NCI-H1694 (cell line): ENCODE data around the gene MPST.

Experiments used
- DNase-seq: peaks from one replicate; lab custom pipeline; 2025; lab: John Stamatoyannopoulos, UW

MPST gene

DNA sequence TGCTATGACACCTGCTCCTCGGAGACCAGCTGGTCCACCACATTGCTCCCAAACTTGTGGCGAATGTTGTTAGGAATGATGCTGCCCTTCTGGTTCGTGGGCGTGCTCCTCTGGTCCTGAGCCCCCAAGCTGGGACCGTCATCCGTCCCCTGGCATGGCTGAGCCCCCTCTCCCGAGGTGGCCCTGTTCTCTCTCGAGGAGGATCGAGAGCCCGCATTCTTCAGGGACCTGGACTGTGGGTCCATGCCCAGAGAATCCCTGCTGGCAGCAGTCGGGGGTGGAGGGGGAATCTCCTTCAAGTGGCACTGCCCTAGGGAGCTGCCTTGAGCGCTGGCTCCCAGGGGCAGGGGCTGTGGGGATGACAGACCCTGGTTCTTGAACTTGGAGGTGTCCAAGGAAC, 17.7 kb upstream of the MPST start:
- DNase-seq, result no peak

DNA sequence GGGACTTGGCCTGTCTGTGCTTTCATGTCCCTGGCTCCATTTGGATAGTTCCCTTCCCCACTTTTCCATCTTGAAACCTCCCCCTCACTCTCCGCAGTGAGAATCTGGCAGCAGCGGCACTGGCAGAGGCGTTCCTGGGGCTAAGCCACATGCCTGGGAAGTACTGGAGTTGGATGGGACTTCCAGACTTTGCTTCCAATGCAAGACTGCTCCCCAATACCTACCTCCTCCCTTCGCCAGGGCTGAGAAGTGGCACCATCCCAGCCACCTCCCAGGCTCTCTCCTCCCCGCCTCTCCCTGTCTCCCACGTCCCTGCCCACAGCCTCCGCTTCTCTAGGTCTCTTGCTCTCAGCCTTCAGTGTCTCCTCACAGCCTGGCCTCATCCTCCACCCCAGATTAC, 16.9 kb upstream of the MPST start:
- DNase-seq, result no peak

DNA sequence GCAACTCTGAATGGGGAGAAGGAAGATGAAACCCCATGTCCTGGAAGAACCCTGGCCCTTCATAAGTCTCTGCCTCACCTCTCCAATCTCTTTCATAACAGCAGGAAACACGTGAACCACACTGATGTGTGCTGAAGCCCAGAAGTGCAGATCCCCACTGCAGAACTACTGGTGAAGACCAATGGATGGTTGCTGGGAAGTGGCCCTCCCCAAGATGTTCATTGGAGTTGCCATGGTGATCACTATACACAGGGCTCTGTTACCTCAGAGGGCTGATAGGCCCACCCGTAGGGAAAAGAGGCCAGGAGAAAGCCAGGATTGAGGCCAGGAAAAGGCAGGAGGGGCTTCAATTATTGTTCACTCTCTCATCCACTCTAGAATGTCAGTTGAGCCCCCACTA, 11.9 kb upstream of the MPST start:
- no peak for DNase-seq

DNA sequence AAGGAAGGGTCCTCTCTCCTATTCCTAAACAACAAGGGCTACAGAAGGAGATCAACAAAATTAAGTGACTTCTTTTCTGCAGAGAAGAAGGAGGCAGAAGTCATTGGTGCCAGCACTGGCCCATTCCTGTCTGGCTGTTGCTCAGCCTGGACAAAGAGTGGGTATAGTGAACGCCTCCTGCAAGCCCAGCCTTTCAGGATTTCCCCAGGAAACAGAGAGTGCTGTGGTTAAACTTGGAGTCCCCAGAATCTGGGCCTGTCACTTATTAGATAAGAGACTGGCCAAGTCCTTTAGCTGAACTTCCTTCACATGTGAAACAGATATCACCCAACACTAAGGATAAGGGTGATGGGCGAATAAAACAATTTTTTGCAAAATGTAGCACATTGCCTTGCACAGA, 11.2 kb upstream of the MPST start:
- DNase-seq, result no peak

DNA sequence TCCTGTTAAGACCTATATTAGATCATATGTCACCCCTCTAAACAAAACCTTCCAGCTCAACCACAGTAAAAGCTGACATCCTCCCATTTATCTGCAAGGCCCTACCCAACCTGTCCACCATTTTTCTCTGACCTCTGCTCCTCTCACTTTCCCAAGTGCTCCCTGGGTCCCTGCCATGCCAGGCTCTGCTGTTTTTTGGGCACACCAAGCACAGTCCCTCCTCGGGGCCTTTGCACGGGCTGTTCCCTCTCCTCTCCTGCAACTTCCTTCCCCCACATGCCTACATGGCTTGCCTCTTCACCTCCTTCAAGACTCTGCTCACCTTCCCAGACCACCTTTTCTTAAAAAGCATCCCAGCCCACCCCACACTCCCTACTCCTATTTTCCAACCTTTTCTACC, 10.1 kb upstream of the MPST start:
- no peak for DNase-seq

DNA sequence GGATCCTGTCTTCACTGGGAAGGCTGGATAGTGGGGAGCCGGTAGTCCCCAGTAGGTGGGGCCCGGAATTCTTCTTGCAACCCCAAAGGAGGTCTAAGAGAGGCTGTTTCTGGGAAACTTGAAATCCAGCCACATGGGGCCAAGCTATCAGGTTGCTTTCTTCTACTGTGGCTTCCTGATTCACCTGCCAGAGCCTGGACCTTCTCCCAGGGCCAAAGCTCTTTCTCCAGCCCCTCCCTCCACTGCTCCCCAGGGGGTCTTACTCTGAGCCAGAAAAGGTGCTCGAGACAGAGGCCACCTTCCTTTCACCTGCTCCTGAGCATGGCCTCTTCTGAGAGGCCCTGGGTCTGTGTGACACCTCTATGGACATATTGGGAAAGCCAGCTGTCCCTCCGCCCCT, 9.4 kb upstream of the MPST start:
- DNase-seq, result no peak

DNA sequence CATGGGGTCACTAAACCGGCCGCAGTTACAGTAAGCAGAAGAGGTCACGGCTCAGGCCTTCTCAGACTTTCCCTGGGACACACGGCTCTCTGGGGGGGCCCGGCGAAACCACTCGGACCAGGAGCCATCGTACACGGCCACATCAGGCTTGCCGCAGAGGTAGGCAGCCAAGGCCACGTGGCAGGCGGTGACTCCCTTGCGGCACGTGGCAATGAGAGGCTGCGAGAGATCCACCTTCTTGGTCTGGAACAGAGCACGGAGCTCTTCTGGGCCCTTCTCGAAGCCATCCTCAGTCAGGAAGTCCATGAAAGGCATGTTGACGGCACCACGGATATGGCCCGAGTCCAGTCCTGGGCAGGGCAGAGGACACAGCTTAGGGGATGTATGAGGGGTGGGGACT, 8.6 kb upstream of the MPST start:
- DNase-seq, result no peak

DNA sequence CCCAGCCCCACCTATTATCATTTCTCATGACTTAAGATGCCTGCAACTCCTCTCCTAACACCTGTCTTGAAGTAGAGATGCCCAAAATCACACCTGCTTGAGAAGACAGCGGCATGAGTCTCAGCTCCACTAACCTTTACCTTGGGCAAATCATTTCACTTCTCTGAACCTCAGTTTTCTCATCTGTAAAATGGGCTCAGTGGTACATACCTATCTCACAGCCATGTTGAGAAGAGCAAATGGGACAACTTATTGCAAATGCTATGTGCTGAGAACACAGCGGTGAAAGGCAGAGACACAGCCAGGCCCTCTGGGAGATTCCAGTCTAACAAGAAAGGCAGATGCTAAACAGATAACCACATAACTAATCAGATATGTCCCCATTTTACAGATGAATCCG, 8.1 kb upstream of the MPST start:
- no peak for DNase-seq

DNA sequence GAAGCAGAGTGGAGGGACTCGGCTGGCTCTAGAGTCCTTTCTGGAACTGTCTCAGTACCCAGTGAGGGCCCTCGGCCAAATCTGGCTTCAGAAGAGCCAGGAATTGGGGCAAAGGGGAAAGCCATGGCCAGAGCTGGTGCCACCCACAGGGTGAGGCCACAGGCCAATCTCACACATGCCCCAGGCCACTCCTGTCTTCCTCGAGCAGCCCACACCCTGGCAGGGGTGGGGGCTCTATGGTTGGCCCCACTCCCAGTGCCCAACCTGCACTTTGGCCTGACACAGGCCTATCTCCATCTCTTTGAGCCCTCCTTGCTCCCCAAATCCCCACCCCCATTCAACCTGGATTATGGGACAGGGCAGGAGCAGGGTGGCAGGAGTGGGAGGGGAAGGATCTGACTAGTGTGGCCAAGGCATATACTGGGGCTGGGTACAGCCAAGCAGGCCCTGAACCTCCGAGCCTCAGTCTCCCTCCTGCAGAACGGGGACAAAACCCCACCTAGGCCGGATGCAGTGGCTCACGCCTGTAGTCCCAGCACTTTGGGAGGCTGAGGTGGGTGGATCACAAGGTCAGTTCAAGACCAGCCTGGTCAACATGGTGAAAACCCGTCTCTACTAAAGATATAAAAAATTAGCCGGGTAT, 7.2 kb upstream of the MPST start:
- DNase-seq, result no peak

DNA sequence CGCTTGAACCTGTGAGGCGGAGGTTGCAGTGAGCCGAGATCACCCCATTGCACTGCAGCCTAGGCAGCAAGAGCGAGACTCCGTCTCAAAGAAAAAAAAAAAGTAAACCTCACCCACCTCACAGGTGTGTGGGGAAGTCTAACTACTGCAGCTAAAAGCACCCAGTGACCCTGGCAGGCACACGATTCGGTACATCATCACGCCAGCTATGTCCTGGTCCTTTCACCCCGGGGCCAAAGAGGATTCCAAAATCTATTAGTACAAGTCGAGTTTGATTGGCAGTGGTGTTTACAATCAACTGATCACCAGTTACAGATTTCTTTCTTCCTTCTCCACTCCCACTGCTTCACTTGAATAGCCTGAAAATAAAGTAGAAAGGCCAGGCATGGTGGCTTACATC, 6.6 kb upstream of the MPST start:
- DNase-seq, result no peak

DNA sequence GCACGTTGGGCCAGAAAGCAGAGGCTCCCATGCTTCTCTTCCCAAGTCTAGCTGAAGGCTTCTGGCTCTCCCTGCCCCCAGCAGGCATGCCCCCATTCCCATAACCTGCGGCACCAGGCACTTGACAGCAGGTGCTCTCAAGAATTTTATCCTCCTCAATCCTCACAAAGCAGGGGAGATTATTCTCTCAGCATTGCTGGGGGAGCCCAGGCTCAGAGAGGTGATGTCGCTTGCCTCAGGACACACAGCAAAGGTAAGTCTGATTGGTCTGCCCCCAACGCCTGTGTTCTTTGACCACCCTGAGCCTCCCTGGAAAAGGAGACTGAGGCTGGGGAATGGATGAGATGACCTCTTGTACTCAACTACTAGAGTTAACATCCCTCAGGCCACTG, 5.1 kb upstream of the MPST start:
- no peak for DNase-seq

DNA sequence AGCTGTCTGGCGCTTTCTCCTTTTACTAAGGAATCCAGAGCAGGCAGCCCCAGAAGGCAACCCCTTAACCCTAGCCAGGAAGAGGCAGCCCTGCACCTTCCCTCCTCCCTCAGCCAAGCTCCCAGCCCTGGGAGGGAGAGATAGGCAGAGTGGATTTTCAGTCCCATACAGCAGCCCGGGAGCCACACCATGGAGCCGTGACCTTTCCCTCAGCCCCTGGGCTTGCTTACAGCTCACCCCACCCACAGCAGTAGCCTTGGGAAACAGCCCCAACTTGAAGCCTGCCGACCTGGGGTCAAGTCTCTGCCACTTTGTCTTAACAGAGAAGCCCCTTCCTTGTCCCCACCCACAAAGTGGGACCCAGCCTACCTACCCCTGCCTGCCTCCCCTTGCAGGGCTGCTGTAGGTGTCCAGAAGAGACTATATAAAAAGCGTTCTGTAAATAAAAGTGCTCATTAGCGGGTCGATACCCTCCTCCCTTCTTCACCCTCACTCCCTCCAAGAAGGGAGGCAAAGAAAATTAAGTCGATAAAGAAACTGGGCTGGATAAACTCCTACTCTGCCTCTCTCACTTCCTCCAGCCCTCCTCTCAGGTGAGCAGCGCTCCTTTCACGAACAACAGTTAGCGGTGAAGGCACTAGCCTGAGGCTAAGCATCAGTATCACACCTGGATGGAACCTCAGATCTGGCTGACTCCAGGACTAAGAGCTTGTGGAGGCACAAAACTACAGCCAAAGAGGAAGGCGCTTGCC, 4.5 kb upstream of the MPST start:
- DNase-seq, result no peak

DNA sequence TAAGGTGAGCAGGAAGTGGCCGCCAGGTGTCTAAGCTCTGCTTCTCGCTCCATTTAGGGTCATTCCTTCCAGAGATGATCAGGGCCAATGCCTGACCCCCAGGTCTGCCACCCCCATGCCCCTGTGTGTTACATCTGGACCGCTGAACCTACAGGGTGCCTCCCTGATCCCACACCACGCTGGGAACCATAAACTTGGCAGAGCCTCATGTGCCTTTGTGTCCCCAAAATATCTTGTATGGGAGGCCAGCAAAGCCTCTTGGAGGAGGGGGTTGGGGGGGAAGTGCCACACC, 4.0 kb upstream of the MPST start:
- DNase-seq, result no peak

DNA sequence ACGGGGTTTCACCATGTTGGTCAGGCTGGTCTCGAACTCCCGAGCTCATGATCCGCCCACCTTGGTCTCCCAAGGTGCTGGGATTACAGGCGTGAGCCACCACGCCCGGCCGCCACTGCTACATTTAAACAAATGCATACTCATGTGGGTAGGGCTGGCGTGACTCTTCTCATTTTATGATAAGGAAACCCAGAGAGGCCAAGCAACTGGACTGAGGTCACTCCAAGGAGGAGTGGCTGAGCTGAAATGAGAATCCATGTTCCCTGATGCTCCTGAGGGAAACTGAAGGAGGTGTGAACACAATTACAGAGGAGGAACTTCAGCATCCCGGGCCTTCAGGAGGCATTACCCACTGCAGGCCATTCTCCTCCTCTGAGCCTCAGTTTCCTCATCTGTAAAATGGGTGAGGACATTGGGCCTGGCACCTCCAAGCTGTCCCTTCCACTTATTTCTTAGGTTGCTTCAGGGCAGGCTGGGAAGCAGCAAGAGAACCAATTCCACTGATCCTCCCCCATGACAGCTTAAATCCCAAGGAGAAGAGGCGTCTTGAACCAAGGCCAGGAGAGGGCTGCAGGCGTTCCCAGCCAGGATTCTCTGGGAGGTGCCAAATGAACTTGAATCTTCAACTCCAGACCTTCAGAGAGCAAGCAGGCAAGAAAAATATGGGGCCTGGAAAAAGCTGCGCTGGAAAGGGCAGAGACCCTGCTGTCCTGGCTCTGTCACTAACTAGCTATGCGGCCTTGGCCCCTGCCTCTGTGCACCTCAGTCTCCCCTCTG, 3.2 kb upstream of the MPST start:
- DNase-seq, result no peak

DNA sequence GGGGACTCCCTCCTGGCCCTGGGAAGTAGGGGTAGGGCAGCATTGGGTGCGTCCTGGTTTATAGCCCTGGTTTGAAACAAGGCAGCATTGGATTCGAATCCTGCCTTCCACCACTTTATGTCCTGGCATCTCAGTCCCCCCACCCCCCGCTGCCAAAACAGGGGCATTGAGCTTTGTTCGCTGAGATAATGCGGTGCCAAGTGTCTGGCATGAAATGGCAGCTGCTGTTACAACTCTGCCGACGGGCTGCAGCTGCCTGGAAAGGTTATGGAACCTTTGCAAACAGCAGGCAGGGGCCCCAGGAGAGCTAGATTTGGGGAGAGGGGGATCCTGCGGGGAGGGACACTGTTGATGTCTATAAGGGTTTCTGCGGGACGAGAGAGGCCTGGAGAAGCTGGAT, 2.2 kb upstream of the MPST start:
- no peak for DNase-seq

DNA sequence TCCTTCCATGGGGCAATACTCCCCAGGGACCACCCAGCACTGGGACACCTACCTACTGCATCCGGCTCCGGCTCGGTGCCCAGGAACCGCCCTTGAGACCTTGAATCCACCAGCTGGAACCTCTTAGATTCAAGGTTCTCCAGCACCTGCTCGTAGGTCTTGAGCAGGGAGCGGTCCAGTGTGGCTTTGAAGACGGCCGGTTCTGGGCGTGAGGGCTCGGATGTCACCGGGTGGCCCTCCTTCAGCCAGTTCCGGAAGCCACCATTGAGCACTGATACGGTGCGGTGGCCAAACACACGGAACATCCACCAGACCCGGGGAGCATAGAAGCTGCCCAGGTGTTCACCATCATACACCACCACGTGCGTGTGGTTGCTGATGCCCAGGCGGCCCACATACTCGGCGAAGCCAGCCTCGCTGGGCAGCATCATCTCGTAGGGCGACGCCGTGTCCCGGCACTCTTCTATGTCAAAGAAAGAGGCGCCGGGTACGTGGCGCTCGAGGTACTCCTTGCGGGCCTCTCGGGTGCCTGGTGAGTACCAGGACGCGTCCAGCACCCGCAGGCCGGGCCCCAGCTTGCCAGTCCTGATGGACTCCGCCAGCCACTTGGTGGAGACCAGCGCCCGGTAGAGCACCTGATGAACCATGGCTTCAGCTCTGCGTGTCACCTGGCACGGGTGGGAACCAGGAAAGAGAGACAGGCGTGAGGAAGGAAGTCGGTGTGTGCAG, 1.3 kb upstream of the MPST start:
- no peak for DNase-seq

DNA sequence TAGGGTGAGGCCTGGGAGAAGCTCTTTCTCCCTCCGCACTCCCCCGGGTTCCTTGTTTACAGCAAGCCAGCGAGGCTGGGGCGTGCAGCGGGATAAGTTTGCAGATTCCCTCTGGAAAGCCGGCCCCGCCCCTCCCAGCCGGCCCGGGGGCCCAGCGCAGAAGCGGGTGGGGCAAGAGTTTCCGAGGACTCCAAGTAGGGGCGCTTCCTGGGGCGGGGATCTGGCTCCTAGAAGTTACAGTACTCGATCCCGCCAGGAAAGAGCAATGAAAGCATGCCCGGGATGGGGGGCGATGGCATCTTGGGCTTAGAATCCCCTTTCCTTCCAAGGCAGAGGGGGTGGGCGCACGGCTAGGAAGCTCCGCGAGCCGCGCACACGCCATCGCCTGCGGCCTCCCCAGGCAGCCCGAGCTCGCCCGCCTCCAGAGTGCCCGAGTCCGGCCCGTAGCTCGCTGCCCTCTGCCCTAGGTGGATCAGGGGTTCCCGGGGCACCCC, 680 bp upstream of the MPST start:
- DNase-seq, result no peak

DNA sequence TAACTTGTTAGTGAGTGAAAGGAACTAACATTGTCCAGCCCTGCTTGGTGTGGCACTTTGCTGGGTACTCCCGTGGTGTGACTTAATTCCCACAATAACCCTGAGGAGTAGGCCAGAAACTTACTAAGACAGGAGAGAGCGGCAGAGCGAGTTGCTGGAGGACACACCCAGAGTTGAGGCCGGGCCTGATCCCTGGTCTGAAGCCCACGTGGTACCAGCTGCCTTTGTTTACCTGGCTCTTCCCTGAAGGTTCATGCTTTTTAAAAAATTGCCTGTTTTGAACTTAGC, 594 bp downstream of the MPST start:
- no peak for DNase-seq

DNA sequence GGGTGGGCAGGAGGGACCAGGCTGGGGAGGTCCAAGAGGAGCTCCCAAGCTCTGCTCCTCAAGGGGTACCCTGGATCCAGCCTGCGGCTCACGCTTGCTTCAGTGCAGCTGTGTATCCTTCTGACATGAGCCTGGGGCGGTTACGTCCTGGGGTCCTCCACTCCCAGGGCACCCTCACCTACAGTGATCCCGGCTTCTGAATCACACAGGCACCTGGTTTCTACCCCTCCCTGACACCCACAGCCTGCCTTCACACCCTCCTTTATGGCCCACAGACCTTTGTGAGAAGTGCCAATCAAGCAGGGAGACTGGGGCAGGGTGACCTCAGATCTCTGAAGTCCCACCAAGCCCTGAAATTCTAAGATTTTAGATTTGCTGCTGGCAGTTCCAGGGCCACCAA, 1.5 kb downstream of the MPST start:
- no peak for DNase-seq

DNA sequence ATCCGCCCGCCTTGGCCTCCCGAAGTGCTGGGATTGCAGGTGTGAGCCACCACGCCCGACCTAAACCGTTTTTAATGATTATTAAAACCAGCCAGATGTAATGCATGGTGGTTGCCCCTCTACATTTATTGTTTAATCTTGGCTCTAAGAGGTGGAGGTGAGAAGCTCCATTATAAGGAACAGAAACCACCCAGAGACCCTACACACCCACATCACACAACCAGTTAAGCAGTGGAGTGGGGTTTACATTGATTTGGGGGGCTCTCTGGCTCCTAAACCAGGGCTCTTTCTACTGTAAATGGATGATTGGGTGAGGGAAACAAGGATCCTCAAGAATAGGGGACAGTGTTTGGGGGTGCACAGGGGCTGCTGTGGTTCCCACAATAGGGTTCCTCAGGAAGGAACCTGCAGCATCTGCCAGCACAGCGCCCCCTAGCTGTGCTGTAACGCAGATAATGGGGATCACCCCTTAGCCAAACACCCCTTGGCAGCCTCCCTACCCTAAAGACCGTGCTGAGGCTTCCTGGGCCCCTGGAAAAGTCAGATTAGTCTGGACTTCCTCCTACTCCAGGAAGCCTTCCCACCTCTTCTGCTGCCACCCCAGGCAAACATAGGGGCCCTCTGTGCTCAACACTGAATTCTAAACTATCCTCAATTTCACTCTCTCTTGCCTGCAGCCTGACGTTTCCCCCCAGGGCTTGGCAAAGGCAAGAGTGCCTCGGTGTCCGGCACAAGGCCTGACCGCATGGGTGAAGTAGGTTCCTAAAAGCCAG, 2.4 kb downstream of the MPST start:
- DNase-seq, result no peak

DNA sequence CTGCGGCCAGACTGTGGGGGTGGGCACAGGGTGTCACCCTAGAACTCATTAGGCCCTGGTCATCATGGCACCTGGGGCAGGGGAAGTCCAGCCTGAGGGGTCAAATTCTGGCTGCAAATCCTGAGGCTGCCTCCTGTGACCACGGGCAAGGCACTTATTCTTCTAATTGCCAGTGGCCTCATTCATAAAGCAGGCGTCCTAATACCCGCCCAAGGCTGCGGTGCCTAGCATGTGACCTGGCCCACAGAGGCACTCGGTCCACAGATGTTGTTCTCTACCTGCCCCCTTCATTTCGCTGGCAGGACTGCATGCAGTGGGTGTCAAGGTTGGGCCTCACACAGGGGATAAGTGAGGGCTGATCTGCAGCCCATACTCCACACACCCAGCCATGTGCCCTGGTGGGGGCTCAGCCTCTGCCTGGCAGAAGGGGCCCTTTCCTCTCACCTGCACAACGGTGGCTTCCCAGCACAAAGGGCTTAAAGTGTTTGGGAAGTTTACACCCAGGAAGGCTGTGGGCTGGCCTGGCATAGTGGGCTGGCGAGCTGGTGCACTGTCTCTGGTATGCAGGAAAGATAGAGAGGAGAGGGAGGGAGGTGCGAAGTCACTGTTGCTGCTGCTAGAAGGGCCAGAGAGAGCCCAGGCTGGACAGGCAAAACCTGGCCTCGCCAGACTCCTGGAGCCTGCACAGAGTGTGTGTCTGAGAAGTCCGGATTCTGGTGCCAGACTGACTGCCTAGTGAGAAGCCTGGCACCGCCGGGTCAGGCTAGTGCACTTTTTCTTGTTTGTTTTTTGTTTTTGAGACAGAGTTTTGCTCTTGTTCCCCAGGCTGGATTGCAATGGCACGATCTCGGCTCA, 3.2 kb downstream of the MPST start:
- DNase-seq, result no peak
